Neutrophil (primary cell): ENCODE measurements around the gene RMP24.

ENCODE experiments used
- H3K27ac ChIP-seq: fragments of 200-600 bp; sonication (generic); 2 replicates; pipeline ENCODE4 v1.5.1; 2016; ENCODE audit warnings: mild to moderate bottlenecking, moderate library complexity
- H3K27me3 ChIP-seq: fragments of 200-600 bp; sonication (generic); 2 replicates; pipeline ENCODE4 v1.6.0; 2016; ENCODE audit warnings: mild to moderate bottlenecking
- H3K36me3 ChIP-seq: fragments of 200-600 bp; sonication (generic); 2 replicates; pipeline ENCODE4 v1.5.1; 2017
- H3K4me1 ChIP-seq, 2 experiments: fragments of 200-600 bp in 1 of 2; sonication (generic) in 1 of 2; 1 replicate in 1 of 2; 2 replicates in 1 of 2; pipeline versions ENCODE4 v1.5.1 to v1.6.1; 2013 to 2016; ENCODE audit warnings: low read depth in 1 of 2, low read length in 1 of 2, mild to moderate bottlenecking in 1 of 2, moderate library complexity in 1 of 2; ENCODE audit not compliant: control insufficient read depth in 1 of 2, insufficient read depth in 1 of 2
- H3K4me3 ChIP-seq, 2 experiments: fragments of 200-600 bp in 1 of 2; sonication (generic) in 1 of 2; 1 replicate in 1 of 2; 2 replicates in 1 of 2; pipeline ENCODE4 v1.5.1; 2013 to 2016; ENCODE audit warnings: low read depth in 1 of 2, low read length in 1 of 2, mild to moderate bottlenecking in 1 of 2, moderate library complexity in 1 of 2
- H3K9me3 ChIP-seq: fragments of 200-600 bp; sonication (generic); 2 replicates; pipeline ENCODE4 v1.5.1; 2016
- CTCF ChIP-seq: fragments of 200-600 bp; sonication (generic); IDR thresholded peaks from 2 replicates; pipeline ENCODE4 v1.5.1; 2016; ENCODE audit warnings: antibody characterized with exemption

The RMP24 gene

GRCh38 chr18:35972197-35973000 is at the start of gene RMP24:
RMP24 (plus strand) TSS chr18:35972679.
- Histone ChIP-seq H3K4me3 (peak within 1 kb of the TSS; percentile 96 to 97), H3K27me3 (no peaks in the 10 kb centered on the region), H3K9me3 (no peaks in the 10 kb centered on the region), H3K36me3 (peaks cover 26% of the 10 kb centered on the region), H3K27ac (peak within 1 kb of the TSS; percentile 90), H3K4me1 (peaks cover 24 to 35% of the 10 kb centered on the region in 2 experiments)
- TF ChIP-seq CTCF: peak; percentile 49

- Histone ChIP-seq H3K27ac (no peak overlapping the region), H3K4me3 (no peak overlapping the region)
Measured at GRCh38 chr18:35923939-35924684, 48.4 kb upstream of the RMP24 start.

GRCh38 chr18:35926884-35927283 is 45.6 kb upstream of the RMP24 start:
- Histone ChIP-seq H3K4me3 (no peak overlapping the region), H3K27me3 (peaks cover 32% of the 10 kb centered on the region), H3K36me3 (no peaks in the 10 kb centered on the region), H3K4me1 (no peaks in the 10 kb centered on the region), H3K9me3 (no peaks in the 10 kb centered on the region), H3K27ac (no peak overlapping the region)
- TF ChIP-seq CTCF: no peak

More at GRCh38 chr18:35923939-35924684, 48.4 kb upstream of the RMP24 start:
- H3K4me1 ChIP-seq: no peaks in the 10 kb centered on the region
- no peaks in the 10 kb centered on the region for H3K9me3 ChIP-seq
- no peaks in the 10 kb centered on the region for H3K36me3 ChIP-seq
- peaks cover 35% of the 10 kb centered on the region for H3K27me3 ChIP-seq
- TF ChIP-seq CTCF: no peak

GRCh38 chr18:35927430-35927829 is 45.0 kb upstream of the RMP24 start:
- H3K27me3 ChIP-seq: peaks cover 27% of the 10 kb centered on the region
- no peak for TF ChIP-seq CTCF
- H3K4me3 ChIP-seq: no peak overlapping the region
- no peak overlapping the region for H3K27ac ChIP-seq
- H3K4me1 ChIP-seq: no peaks in the 10 kb centered on the region
- no peaks in the 10 kb centered on the region for H3K9me3 ChIP-seq
- no peaks in the 10 kb centered on the region for H3K36me3 ChIP-seq

- Histone ChIP-seq H3K4me1 (no peaks in the 10 kb centered on the region), H3K27ac (no peak overlapping the region), H3K9me3 (no peaks in the 10 kb centered on the region), H3K4me3 (no peak overlapping the region), H3K27me3 (no peaks in the 10 kb centered on the region), H3K36me3 (no peaks in the 10 kb centered on the region)
- no peak for TF ChIP-seq CTCF
Measured at GRCh38 chr18:35933982-35934381, 38.5 kb upstream of the RMP24 start.
